Stimulated activated CD8-positive, alpha-beta memory T cell treated with anti-CD3 and anti-CD28 coated beads, Interleukin-12 subunit alpha, Interleukin-12 subunit beta, amount 100 ng/mL, for 4 hours (primary cell): ENCODE data around the gene OR8J3.
"Not testable (repeated sequence)": the region's sequence is repeated elsewhere in the genome, so short reads cannot be mapped to it uniquely, and the experiment has no call there.

Experiments
- DNase-seq: peaks from one replicate; pipeline ENCODE4 v3.0.0-alpha.2; 2020; ENCODE audit warnings: low read depth

The OR8J3 gene, protein sequence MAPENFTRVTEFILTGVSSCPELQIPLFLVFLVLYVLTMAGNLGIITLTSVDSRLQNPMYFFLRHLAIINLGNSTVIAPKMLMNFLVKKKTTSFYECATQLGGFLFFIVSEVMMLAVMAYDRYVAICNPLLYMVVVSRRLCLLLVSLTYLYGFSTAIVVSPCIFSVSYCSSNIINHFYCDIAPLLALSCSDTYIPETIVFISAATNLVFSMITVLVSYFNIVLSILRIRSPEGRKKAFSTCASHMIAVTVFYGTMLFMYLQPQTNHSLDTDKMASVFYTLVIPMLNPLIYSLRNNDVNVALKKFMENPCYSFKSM

GRCh38 chr11:56140151-56140661 lies at the start of gene OR8J3:
TSS of gene OR8J3 (minus strand) at chr11:56140201. CDS start at chr11:56137718, 2,483 bp downstream.
- no peak for DNase-seq

DNA sequence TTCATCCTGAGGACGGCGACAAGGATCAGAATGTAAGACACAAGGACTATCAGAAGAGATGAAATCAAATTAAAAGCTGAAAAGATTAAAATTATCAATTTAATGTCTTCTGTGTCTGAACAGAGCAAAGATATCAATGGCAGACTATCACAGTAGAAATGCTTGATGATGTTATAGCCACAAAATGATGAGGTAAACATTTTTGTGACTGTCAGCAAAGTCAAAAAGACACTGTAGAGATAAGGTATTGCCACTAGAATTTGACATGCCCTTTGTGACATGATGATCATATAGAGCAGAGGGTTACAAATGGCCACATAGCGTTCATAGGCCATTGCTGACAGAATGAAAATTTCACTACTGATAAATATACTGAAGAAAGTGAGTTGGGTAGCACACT lies 48.6 kb upstream of the OR8J3 start:
- no peak for DNase-seq

- no peak for DNase-seq
Measured at GRCh38 chr11:56183459-56183858, 43.5 kb upstream of the OR8J3 start.

GRCh38 chr11:56176318-56176717 lies 36.3 kb upstream of the OR8J3 start, which contains the start of gene OR5J2:
TSS of gene OR5J2 (plus strand) at chr11:56176618. CDS start at chr11:56176618, 0 bp downstream.
- no peak for DNase-seq

DNA sequence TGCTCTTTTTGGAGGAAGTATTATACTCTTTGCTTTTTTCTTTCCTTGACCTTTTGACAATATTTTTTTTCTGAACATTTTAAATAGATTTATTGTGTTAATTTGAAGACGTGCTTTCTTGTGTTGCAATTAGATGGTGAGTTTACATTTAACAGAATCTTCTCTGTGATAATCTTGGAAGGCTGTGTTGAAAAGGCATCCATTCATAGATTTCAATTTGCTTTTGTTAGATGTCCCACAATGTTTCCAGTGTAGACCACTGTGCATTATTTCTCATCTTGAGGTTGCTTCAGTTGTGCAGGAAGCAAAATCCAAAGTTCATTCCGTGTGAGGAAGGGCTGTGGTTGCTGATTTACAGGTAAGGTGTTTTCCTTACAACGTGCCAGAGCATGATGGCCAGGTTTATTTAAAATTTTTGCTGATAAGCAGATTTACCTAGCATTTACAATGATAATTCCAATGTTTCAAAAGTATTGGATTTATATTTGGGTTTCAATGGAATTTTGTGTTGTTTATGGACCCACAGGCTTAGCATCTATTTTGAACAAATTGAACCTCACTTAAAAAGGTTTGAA lies 32.3 kb upstream of the OR8J3 start:
- DNase-seq, result no peak

- no peak for DNase-seq
Measured at GRCh38 chr11:56163804-56164203, 23.8 kb upstream of the OR8J3 start.

GRCh38 chr11:56160217-56160616 lies 20.2 kb upstream of the OR8J3 start, which contains the start of gene OR8K5:
TSS of gene OR8K5 (minus strand) at chr11:56160317. CDS start at chr11:56160317, 0 bp downstream.
- DNase-seq, result no peak

DNA sequence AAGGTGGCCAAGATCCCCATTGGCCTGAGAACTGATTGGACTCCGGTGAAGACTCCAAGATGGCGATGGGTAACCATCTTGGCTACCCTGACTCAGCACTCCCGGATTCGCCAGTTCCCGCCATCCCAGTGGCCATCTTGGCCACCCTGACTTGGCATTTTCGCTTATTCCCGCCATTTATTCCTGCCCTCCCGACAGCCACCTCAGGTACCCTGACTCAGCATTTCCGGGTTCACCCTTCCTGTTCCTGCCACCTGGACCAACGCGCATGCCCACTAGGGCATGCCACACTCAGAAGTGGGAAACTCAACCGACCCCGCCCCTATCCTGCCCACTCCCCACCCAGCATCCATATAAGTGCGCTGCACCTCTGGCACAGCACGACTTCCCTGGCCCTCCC lies 12.3 kb upstream of the OR8J3 start:
- DNase-seq, result no peak

GRCh38 chr11:56151376-56151775 lies 11.4 kb upstream of the OR8J3 start:
- no peak for DNase-seq

GRCh38 chr11:56143681-56144080 lies 3.7 kb upstream of the OR8J3 start:
- not testable (repeated sequence) for DNase-seq

- no peak for DNase-seq
Measured at GRCh38 chr11:56122073-56122472, 17.9 kb downstream of the OR8J3 start, which contains the start of gene OR8H3. TSS of gene OR8H3 (plus strand) at chr11:56122373. CDS start at chr11:56122373, 0 bp downstream.

- DNase-seq, result no peak
Measured at GRCh38 chr11:56103210-56103737, 36.7 kb downstream of the OR8J3 start, which contains the start of gene OR8H2. TSS of gene OR8H2 (plus strand) at chr11:56103687. CDS start at chr11:56105043, 1,356 bp downstream.

DNA sequence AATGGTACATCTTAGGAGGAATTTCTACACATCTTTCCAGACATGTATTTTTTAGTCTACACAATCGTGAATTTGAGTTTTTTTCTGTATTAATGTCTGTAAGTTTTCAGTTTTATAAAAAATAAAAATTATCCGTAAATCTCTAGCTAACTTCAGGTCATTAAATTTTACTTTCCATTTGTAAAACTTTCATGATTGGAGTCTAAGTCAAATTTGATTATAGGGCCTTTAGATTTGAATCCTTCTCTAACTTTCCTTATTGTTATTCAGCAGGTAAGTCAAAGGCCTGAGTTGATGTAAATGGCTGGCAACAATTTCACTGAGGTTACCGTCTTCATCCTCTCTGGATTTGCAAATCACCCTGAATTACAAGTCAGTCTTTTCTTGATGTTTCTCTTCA lies 47.0 kb downstream of the OR8J3 start, which contains the start of gene OR8I2:
Gene OR8I2, plus strand, starts transcription at position 301 of the 400 bp plus-strand sequence. Its CDS starts 0 bp downstream, at position 301.
- DNase-seq, result no peak

GRCh38 chr11:56089697-56090096 lies 50.3 kb downstream of the OR8J3 start:
- DNase-seq, result no peak
